Effector CD8-positive, alpha-beta T cell (primary cell): Measurements from ENCODE around the gene TM7SF3.
"Not testable (repeated sequence)": the region's sequence is repeated elsewhere in the genome, so short reads cannot be mapped to it uniquely, and the experiment has no call there.

Source experiments
- DNase-seq: peaks from one replicate; lab custom pipeline; 2025; lab: John Stamatoyannopoulos, UW
- total RNA-seq, 4 experiments: gene quantifications; one replicate each; lab custom pipeline; 2026; lab: John Stamatoyannopoulos, UW

TM7SF3 gene
- total RNA-seq = 39.9 to 53.6 (median 52.2) reads per million in 4 experiments

DNA sequence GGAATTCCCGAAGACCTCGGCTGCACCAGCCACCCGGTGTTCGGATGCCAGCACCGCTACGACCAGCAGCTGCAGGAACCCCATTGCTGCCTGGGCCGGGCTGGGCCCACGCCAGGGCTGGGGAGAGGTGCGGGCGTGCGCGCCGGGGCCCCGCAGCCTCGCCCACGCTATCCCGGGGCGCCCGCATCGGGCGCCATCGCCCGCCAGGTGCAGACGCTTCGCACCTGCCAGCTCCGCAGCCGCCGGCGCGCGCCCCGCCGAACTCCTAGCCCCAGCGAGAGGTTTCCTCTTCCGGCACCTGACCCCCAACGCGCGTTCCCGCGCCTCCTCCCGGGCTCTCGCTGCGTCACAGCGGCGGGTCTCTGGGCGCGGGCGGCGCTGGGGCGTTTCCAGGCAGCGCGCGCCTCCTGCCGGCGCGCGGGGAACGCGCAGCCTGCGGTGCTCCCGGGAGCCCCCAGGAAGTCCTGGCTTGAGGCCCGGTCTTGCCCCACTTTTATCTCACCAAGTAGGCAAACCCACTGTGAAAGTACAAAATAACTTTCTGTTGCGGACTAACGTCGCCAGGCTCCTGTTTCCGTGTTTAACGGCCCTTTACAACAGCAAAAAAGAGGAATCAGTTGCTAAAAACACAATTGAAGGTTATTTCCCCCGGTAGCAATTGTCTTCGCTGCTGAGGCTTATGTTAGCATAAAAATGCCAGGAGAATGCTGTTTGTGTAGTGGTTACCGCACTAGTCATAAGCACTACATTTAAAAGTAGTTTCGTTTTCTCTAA lies at the start of gene TM7SF3:
TSS of gene TM7SF3 (minus strand) at position 300 of the 774 bp plus-strand sequence. CDS start at position 84, 216 bp downstream.
- DNase-seq = peak; percentile 95

- no peak for DNase-seq
Observed at GRCh38 chr12:27063250-27063851, 49.2 kb upstream of the TM7SF3 start.

GRCh38 chr12:27061317-27061716 lies 47.1 kb upstream of the TM7SF3 start:
- DNase-seq = no peak

GRCh38 chr12:27060740-27061139 lies 46.6 kb upstream of the TM7SF3 start:
- DNase-seq = no peak

DNA sequence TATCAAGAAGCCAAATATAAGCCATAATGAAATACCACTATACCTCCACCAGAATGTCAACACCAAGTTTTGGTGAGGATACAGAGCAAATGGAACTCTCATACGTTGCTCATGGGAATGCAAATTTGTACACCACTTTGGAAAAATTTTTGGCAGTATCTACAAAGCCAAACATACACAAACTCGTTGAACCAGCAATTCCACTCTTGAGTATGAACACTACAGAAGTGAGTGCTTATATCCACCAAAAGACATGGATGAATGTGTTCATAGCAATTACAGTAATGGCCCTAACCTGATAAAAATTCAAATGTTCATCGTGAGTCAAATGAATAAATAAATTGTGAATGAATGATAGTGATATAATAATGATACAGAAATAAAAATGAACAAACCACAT lies 43.4 kb upstream of the TM7SF3 start:
- DNase-seq = no peak

DNA sequence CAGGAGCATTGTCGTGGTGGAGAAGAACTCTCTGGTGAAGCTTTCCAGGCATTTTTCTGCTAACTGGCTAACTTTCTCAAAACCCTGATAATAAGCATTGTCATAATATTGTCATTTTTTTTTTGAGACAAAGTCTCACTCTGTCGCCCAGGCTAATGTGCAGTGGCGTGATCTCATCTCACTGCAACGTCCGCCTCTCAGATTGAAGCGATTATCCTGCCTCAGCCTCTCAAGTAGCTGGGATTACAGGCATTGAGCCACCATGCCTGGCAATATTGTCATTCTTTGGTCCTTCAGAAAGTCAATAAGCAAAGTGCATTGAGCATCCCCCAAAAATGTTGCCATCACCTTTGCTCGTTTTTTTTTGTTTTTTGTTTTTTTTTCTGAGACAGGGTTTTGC lies 41.8 kb upstream of the TM7SF3 start:
- no peak for DNase-seq

DNA sequence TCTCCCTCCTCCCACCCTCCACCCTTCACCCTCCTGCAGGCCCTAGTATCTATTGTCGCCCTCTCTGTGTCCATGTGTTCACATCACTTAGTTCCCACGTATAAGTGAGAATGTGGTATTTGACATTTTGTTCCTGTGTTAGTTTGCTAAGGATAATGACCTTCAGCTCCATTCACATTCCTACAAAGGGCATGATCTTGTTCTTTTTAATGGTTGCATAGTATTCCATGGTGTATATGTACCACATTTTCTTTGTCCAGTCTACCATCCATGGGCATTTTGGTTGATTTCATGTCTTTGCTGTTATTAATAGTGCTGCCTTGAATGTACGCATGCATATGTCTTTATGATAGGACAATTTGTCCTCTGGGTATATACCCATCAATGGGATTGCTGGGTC lies 38.6 kb upstream of the TM7SF3 start:
- no peak for DNase-seq

GRCh38 chr12:27052176-27052575 lies 38.0 kb upstream of the TM7SF3 start:
- DNase-seq = no peak

DNA sequence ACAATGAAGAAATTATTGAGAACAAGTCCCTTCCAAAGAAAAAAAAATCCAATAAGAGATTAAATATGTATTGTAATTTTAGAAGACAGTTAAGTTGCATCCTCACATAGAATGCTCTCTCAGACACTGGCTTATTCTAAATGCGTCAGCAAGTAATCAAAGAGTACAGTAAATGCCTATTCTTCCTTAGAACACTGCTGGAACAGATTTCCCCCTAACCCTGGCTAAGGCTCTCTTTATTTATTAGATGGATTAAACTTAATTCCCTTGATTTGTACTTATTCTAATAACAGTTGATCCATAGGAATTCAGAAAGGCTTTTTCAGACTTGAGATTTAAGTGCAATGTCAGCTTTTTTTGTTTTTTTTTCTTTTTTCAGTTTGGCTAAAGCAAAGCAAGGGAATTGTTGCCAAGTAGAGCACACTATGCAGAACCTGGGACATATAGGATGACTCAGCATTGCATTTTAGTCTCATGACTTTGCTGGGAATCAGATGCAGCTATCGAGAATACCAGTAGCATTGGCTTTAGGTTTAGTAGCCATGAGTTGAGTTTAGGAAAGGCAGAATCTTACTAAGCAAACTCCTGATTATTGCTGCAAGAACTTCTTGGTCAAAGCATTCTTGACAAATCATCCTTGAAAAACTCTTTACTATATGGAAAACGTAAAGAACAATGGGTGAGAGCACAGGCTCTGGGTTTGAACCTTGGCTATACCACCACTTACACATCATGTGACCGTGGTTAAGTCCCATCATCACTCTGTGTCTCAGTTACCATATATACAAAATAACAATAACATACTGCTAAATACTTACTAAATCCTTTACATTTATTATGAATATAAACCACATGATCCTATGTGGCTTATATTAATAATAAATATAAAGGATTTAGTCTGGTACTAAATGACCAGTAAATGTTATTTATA lies 34.9 kb upstream of the TM7SF3 start:
- no peak for DNase-seq

DNA sequence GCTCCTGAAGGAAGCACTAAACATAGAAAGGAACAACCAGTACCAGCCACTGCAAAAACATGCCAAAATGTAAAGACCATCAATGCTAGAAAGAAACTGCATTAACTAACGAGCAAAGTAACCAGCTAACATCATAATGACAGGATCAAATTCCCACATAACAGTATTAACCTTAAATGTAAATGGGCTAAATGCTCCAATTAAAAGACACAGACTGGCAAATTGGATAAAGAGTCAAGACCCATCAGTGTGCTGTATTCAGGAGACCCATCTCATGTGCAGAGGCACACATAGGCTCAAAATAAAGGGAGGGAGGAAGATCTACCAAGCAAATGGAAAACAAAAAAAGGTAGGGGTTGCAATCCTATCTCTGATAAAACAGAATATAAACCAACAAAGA lies 27.8 kb upstream of the TM7SF3 start:
- DNase-seq = not testable (repeated sequence)

DNA sequence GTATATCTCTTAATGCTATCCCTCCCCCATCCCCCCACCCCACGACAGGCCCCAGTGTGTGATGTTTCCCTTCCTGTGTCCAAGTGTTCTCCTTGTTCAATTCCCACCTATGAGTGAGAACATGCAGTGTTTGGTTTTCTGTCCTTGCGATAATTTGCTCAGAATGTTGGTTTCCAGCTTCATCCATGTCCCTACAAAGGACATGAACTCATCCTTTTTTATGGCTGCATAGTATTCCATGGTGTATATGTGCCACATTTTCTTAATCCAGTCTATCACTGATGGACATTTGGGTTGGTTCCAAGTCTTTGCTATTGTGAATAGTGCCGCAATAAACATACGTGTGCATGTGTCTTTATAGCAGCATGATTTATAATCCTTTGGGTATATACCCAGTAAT lies 26.5 kb upstream of the TM7SF3 start:
- DNase-seq = not testable (repeated sequence)

- DNase-seq = no peak
Observed at GRCh38 chr12:27034607-27035293, 20.6 kb upstream of the TM7SF3 start.

DNA sequence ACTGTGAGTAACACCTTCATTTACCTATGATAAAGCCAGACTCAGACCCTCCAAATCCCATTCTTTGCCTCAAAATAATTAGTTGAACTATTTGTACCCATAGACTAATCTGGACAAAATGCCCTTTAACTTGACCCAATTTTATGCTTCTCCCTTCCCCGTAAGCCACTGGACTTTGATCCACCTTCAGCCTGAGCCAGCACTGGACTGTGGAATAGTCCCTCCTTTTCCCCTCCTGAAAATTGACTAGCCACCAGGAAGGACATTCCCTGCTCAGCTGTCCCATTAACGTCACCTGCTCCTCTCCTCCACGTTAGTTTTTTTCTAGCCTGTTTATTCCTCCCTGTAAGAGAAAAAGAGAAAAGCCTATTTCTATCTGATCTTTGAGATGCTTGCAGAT lies 18.5 kb upstream of the TM7SF3 start:
- DNase-seq = no peak

DNA sequence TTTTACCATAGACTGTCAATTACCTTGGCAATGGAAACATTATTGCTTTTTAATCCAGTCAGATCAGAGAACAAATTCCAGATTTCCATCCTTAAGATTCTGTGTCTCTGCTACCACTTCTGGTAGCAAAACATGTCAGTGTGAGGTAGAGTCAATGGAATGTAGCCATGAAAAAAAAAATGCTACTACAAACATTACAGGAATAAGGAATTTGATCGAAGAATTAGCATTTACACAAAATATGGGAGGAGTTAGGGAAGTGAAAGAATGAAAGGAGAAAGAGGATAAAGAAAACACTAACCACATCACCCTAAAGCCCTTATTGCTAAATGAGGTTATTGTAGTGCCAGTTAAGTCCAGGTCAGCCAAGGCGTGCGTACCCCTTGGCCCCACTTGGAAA lies 17.3 kb upstream of the TM7SF3 start:
- no peak for DNase-seq

DNA sequence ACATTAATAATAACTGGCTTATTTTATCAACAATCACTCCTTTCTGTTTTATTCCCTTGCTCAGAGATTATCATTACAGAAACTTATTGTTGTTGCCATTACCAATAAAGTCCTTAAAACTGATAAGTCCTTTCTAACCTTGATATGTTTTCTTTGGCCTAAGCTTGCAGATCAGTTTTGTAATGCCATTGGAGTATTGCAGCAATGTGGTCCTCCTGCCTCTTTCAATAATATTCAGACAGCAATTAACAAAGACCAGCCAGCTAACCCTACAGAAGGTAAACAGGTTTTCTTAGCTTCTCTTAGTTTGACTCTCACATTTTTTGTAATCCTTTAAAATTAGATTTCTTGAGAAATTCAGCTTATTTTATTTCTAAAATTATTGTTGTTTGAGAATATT lies 12.1 kb upstream of the TM7SF3 start:
- no peak for DNase-seq

- no peak for DNase-seq
Observed at GRCh38 chr12:27025116-27025515, 10.9 kb upstream of the TM7SF3 start.

GRCh38 chr12:27024291-27024690 lies 10.1 kb upstream of the TM7SF3 start:
- no peak for DNase-seq

DNA sequence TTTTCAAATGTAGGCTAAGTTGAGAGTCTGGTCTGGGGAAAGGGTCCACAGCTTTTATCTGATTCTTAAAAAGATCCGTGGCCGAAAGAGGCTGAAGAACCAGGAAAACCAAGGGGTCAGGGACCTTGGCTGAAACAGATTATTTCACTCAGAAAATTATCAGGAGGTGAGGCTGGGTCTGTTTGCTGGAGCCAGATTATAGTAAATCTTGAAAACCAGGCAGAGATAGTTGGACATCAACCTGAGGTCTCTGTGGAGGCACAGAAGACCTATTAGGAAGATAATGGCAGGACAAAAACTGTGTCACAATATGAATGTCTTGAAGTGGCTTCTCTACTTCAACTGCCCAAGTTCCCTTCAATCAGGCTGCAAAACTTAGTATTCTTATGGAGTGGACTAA lies 6.6 kb upstream of the TM7SF3 start:
- DNase-seq = no peak

DNA sequence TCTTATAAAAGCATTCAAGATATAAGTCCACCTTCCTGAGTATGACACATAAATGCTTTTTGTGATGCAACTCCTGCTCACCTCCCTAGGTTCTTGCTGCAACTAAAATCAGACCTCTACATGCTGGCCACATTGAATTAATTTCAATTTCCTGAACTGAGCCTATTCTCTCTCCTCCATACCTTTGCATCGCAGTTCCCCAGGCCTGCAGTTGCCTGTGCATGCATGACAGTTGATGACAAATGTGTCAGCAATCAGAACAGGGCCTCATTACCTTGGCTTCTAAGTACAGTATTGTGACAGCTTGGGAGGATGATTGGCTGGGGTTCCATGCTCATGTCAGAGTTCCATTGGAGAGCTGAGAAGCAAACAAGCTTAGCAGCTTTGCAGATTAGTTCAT lies 3.9 kb upstream of the TM7SF3 start:
- no peak for DNase-seq

DNA sequence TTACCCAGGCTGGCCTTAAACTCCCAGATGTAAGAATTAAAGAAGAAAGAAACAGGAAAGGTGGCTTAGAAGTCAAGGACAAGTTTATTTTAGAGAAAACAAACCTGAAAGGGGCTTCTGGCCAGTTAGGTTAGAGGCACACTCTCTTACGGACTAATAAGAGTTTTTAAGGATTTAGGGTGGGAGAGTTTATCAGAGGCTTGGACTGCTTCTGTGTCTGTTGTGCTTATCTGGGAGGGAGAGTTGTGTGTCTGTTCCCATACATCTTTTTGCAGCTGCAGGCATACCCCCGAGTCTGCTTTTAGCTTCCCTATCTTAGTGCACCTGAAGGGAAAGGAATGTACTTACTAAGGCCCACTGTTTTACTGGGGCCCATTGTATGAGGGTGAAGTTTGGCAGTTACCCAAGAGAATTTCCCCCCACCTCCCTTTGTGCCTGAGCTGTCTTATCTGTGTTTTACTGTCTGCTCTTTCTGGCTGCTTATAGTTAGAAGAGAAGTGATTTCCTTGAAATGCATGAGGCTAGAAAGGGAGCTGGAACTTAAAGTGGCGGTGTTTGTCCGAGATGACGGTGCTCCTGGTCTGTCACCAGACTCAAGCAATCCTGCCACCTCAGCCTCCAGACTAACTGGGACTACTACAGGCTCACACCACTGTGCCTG lies 3.1 kb upstream of the TM7SF3 start:
- not testable (repeated sequence) for DNase-seq

GRCh38 chr12:27015730-27016076 lies 1.5 kb upstream of the TM7SF3 start:
- DNase-seq = no peak
